ENCODE data around the gene WWC2.

Gene WWC2

GRCh38 chr4:183318656-183319055, 219.6 kb downstream of the WWC2 start:
- Histone ChIP-seq H2AFZ (ENCODE audit: low read depth) (no peak overlapping the region), H3K36me3 (ENCODE audit: insufficient read depth) (no peaks in the 10 kb centered on the region), H3K4me2 (no peak overlapping the region), H4K20me1 (ENCODE audit: insufficient read depth) (no peaks in the 10 kb centered on the region), H3K27ac (no peak overlapping the region), H3K9ac (no peak overlapping the region), H3K27me3 (ENCODE audit: insufficient read depth, low read depth) (no peaks in the 10 kb centered on the region), H3K4me1 (ENCODE audit: low read depth, poor library complexity, severe bottlenecking) (no peaks in the 10 kb centered on the region), H3K79me2 (ENCODE audit: insufficient read depth, low read depth) (no peaks in the 10 kb centered on the region), H3K4me3 (IDR thresholded peaks at IDR 0.05; ENCODE audit: insufficient read depth, low read depth, low read length) (no peak overlapping the region)
- no peak for TF ChIP-seq CTCF (conservative IDR thresholded peaks at IDR 0.05; ENCODE audit: low read depth, low read length)

- H3K27ac ChIP-seq, result no peak within 1 kb of the TSS
- no peaks in the 10 kb centered on the region for H3K4me1 ChIP-seq (ENCODE audit: low read depth, poor library complexity, severe bottlenecking)
- TF ChIP-seq CTCF (conservative IDR thresholded peaks at IDR 0.05; ENCODE audit: low read depth, low read length), result no peak
- no peaks in the 10 kb centered on the region for H3K79me2 ChIP-seq (ENCODE audit: insufficient read depth, low read depth)
- no peaks in the 10 kb centered on the region for H3K36me3 ChIP-seq (ENCODE audit: insufficient read depth)
- H3K9ac ChIP-seq, result no peak within 1 kb of the TSS
- no peak within 1 kb of the TSS for H2AFZ ChIP-seq (ENCODE audit: low read depth)
- H4K20me1 ChIP-seq (ENCODE audit: insufficient read depth), result no peaks in the 10 kb centered on the region
- no peaks in the 10 kb centered on the region for H3K27me3 ChIP-seq (ENCODE audit: insufficient read depth, low read depth)
- H3K4me3 ChIP-seq (IDR thresholded peaks at IDR 0.05; ENCODE audit: insufficient read depth, low read depth, low read length), result no peak within 1 kb of the TSS
- H3K4me2 ChIP-seq, result no peak within 1 kb of the TSS
Observed at GRCh38 chr4:183320211-183321059, 221.4 kb downstream of the WWC2 start, which contains the start of gene CLDN22. Gene CLDN22 (minus strand): TSS chr4:183320276. CDS start chr4:183320218, 58 bp downstream.

GRCh38 chr4:183321079-183321478, 222.0 kb downstream of the WWC2 start:
- Histone ChIP-seq H3K4me2 (no peak overlapping the region), H3K79me2 (ENCODE audit: insufficient read depth, low read depth) (no peaks in the 10 kb centered on the region), H3K4me3 (IDR thresholded peaks at IDR 0.05; ENCODE audit: insufficient read depth, low read depth, low read length) (no peak overlapping the region), H3K27me3 (ENCODE audit: insufficient read depth, low read depth) (no peaks in the 10 kb centered on the region), H3K36me3 (ENCODE audit: insufficient read depth) (no peaks in the 10 kb centered on the region), H3K4me1 (ENCODE audit: low read depth, poor library complexity, severe bottlenecking) (no peaks in the 10 kb centered on the region), H3K27ac (no peak overlapping the region), H4K20me1 (ENCODE audit: insufficient read depth) (no peaks in the 10 kb centered on the region), H3K9ac (no peak overlapping the region), H2AFZ (ENCODE audit: low read depth) (no peak overlapping the region)
- no peak for TF ChIP-seq CTCF (conservative IDR thresholded peaks at IDR 0.05; ENCODE audit: low read depth, low read length)

GRCh38 chr4:183321516-183321915, 222.5 kb downstream of the WWC2 start:
- no peak overlapping the region for H3K9ac ChIP-seq

More at GRCh38 chr4:183321516-183321915, 222.5 kb downstream of the WWC2 start:
- no peak for TF ChIP-seq CTCF (conservative IDR thresholded peaks at IDR 0.05; ENCODE audit: low read depth, low read length)
- Histone ChIP-seq H4K20me1 (ENCODE audit: insufficient read depth) (no peaks in the 10 kb centered on the region), H3K27ac (no peak overlapping the region), H2AFZ (ENCODE audit: low read depth) (no peak overlapping the region), H3K4me3 (IDR thresholded peaks at IDR 0.05; ENCODE audit: insufficient read depth, low read depth, low read length) (no peak overlapping the region), H3K79me2 (ENCODE audit: insufficient read depth, low read depth) (no peaks in the 10 kb centered on the region), H3K36me3 (ENCODE audit: insufficient read depth) (no peaks in the 10 kb centered on the region), H3K4me1 (ENCODE audit: low read depth, poor library complexity, severe bottlenecking) (no peaks in the 10 kb centered on the region), H3K4me2 (no peak overlapping the region), H3K27me3 (ENCODE audit: insufficient read depth, low read depth) (no peaks in the 10 kb centered on the region)
